Measurements from ENCODE around the gene AKAP12. TPM values are rescaled to one million over a fixed set of nuclear protein-coding genes. Genes with fewer than 3 reads are reported as not detected.
"Not testable (repeated sequence)": the region's sequence is repeated elsewhere in the genome, so short reads cannot be mapped to it uniquely, and the experiment has no call there.

Gene AKAP12
- total RNA-seq, 1 experiment from 2014 or later = 109 TPM

DNA sequence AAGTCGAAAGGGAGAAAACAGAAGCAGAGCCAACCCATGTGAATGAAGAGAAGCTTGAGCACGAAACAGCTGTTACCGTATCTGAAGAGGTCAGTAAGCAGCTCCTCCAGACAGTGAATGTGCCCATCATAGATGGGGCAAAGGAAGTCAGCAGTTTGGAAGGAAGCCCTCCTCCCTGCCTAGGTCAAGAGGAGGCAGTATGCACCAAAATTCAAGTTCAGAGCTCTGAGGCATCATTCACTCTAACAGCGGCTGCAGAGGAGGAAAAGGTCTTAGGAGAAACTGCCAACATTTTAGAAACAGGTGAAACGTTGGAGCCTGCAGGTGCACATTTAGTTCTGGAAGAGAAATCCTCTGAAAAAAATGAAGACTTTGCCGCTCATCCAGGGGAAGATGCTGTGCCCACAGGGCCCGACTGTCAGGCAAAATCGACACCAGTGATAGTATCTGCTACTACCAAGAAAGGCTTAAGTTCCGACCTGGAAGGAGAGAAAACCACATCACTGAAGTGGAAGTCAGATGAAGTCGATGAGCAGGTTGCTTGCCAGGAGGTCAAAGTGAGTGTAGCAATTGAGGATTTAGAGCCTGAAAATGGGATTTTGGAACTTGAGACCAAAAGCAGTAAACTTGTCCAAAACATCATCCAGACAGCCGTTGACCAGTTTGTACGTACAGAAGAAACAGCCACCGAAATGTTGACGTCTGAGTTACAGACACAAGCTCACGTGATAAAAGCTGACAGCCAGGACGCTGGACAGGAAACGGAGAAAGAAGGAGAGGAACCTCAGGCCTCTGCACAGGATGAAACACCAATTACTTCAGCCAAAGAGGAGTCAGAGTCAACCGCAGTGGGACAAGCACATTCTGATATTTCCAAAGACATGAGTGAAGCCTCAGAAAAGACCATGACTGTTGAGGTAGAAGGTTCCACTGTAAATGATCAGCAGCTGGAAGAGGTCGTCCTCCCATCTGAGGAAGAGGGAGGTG, 112.9 kb downstream of the AKAP12 start:
- no peaks in the 10 kb centered on the region for H3K4me1 ChIP-seq (ENCODE audit: insufficient read depth, low read length)
- no peaks in the 10 kb centered on the region for H4K20me1 ChIP-seq (ENCODE audit: low read length)
- no peak overlapping the region for H3K4me3 ChIP-seq (ENCODE audit: low read length)
- no peaks in the 10 kb centered on the region for H3F3A ChIP-seq (ENCODE audit: low read length, unreplicated experiment)
- no peak overlapping the region for H3K9ac ChIP-seq (ENCODE audit: low read length)
- POLR2A ChIA-PET (ENCODE audit: unreplicated experiment) = interaction anchor here (0.7 kb wide), 1 partner anchor 382 kb away, joined by 3 read pairs; no protein-coding TSS in a partner anchor
- H3K79me2 ChIP-seq (ENCODE audit: low read length) = no peaks in the 10 kb centered on the region
- ATAC-seq = no peak
- H3K9me2 ChIP-seq (replicated peaks; ENCODE audit: low read length) = no peaks in the 10 kb centered on the region
- H3K36me3 ChIP-seq (ENCODE audit: low read depth, low read length) = peaks cover 21% of the 10 kb centered on the region; the same call in 1 of the 2 replicates
- no peak overlapping the region for H3K4me2 ChIP-seq (ENCODE audit: low read length)
- intact Hi-C loops (cut with micrococcal nuclease) = no loop called here
- DNase-seq = no peak
- H3K27me3 ChIP-seq (ENCODE audit: low read length) = no peaks in the 10 kb centered on the region
- H3K27ac ChIP-seq (ENCODE audit: low read length) = no peak overlapping the region
- no TSS peak for BruUV-seq (replicated peaks)
- no peaks in the 10 kb centered on the region for H3K9me3 ChIP-seq (ENCODE audit: low read length)
- TF ChIP-seq, protein P1, sequence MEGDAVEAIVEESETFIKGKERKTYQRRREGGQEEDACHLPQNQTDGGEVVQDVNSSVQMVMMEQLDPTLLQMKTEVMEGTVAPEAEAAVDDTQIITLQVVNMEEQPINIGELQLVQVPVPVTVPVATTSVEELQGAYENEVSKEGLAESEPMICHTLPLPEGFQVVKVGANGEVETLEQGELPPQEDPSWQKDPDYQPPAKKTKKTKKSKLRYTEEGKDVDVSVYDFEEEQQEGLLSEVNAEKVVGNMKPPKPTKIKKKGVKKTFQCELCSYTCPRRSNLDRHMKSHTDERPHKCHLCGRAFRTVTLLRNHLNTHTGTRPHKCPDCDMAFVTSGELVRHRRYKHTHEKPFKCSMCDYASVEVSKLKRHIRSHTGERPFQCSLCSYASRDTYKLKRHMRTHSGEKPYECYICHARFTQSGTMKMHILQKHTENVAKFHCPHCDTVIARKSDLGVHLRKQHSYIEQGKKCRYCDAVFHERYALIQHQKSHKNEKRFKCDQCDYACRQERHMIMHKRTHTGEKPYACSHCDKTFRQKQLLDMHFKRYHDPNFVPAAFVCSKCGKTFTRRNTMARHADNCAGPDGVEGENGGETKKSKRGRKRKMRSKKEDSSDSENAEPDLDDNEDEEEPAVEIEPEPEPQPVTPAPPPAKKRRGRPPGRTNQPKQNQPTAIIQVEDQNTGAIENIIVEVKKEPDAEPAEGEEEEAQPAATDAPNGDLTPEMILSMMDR (conservative IDR thresholded peaks at IDR 0.05; ENCODE audit: low read depth, low read length) = no peak
- TF ChIP-seq EZH2 (IDR thresholded peaks at IDR 0.05; ENCODE audit: low read length, unreplicated experiment) = no peak
- TF ChIP-seq EZH2phosphoT487 (IDR thresholded peaks at IDR 0.05; ENCODE audit: borderline replicate concordance, low read length) = no peak
- no peak overlapping the region for H2AFZ ChIP-seq (ENCODE audit: low read length)
- CTCF ChIA-PET = no interaction called here

GRCh38 chr6:151353795-151354194, 114.0 kb downstream of the AKAP12 start:
- BruUV-seq (replicated peaks) = no TSS peak
- no peaks in the 10 kb centered on the region for H3K9me2 ChIP-seq (replicated peaks; ENCODE audit: low read length)
- POLR2A ChIA-PET (ENCODE audit: unreplicated experiment) = interaction anchor here (0.6 kb wide), 2 partner anchors 10 to 286 kb away, joined by 3 to 7 read pairs; no protein-coding TSS in a partner anchor
- TF ChIP-seq, protein P1 (conservative IDR thresholded peaks at IDR 0.05; ENCODE audit: low read depth, low read length) = no peak
- TF ChIP-seq EZH2phosphoT487 (IDR thresholded peaks at IDR 0.05; ENCODE audit: borderline replicate concordance, low read length) = no peak
- no peak for TF ChIP-seq EZH2 (IDR thresholded peaks at IDR 0.05; ENCODE audit: low read length, unreplicated experiment)
- H3K36me3 ChIP-seq (ENCODE audit: low read depth, low read length) = peaks cover 21% of the 10 kb centered on the region; the same call in 1 of the 2 replicates
- no peak overlapping the region for H3K9ac ChIP-seq (ENCODE audit: low read length)
- H4K20me1 ChIP-seq (ENCODE audit: low read length) = no peaks in the 10 kb centered on the region
- CTCF ChIA-PET = no interaction called here
- DNase-seq (no peak), ATAC-seq (no peak)
- H3K27ac ChIP-seq (ENCODE audit: low read length) = no peak overlapping the region
- no peak overlapping the region for H3K4me3 ChIP-seq (ENCODE audit: low read length)
- intact Hi-C loops (cut with micrococcal nuclease) = no loop called here
- H3K4me2 ChIP-seq (ENCODE audit: low read length) = no peak overlapping the region
- H3F3A ChIP-seq (ENCODE audit: low read length, unreplicated experiment) = no peaks in the 10 kb centered on the region
- H2AFZ ChIP-seq (ENCODE audit: low read length) = no peak overlapping the region
- H3K79me2 ChIP-seq (ENCODE audit: low read length) = no peaks in the 10 kb centered on the region
- no peaks in the 10 kb centered on the region for H3K9me3 ChIP-seq (ENCODE audit: low read length)
- H3K27me3 ChIP-seq (ENCODE audit: low read length) = no peaks in the 10 kb centered on the region
- no peaks in the 10 kb centered on the region for H3K4me1 ChIP-seq (ENCODE audit: insufficient read depth, low read length)

DNA sequence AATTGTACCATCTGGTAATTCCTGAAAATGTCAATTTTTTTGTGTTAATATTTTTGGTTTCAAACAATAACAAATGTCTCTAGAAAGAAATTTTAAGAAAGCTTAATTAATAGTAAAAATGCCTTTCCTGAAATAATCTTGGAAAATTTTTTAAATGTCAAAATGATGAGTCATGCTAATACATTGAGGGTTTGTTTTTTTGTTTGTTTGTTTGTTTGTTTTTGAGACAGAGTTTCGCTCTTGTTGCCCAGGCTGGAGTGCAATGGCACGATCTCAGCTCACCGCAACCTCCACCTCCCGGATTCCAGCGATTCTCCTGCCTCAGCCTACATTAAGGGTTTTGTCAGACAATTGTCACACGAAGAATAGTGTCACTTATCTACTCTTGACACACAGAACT, 117.2 kb downstream of the AKAP12 start:
- H4K20me1 ChIP-seq (ENCODE audit: low read length); H3K79me2 ChIP-seq (ENCODE audit: low read length); H3K27me3 ChIP-seq (ENCODE audit: low read length); H3K4me1 ChIP-seq (ENCODE audit: insufficient read depth, low read length); H3K27ac ChIP-seq (ENCODE audit: low read length); H3F3A ChIP-seq (ENCODE audit: low read length, unreplicated experiment); ATAC-seq; intact Hi-C loops (cut with micrococcal nuclease); POLR2A ChIA-PET (ENCODE audit: unreplicated experiment); H3K4me2 ChIP-seq (ENCODE audit: low read length); BruUV-seq (replicated peaks); H3K4me3 ChIP-seq (ENCODE audit: low read length); H3K9me3 ChIP-seq (ENCODE audit: low read length); H3K9me2 ChIP-seq (replicated peaks; ENCODE audit: low read length); H2AFZ ChIP-seq (ENCODE audit: low read length); H3K9ac ChIP-seq (ENCODE audit: low read length); DNase-seq; CTCF ChIA-PET: not testable (repeated sequence)
- H3K36me3 ChIP-seq (ENCODE audit: low read depth, low read length) = peaks cover 23% of the 10 kb centered on the region

Measured in PC-3 (cell line).